Spleen (tissue), 11 donors: ENCODE measurements around the gene NUP37. TPM values are rescaled to one million over a fixed set of nuclear protein-coding genes. Genes with fewer than 3 reads are reported as not detected.

Source experiments
- DNase-seq: peaks from one replicate; pipeline ENCODE4 v3.0.0-alpha.2; 2020
- H3K27ac ChIP-seq, 8 donors: fragments of 200-600 bp; sonication (generic) in 7 of 8; 1 replicate in 4 of 8; 2 replicates in 4 of 8; pipeline versions ENCODE4 v1.5.0 to v1.8.0; 2016 to 2021; ENCODE audit warnings: inconsistent platforms in 4 of 8, mild to moderate bottlenecking in 4 of 8, moderate library complexity in 1 of 8
- H3K27me3 ChIP-seq, 7 donors: fragments of 200-600 bp; sonication (generic) in 6 of 7; replicated peaks in 1 of 7; 1 replicate in 4 of 7; 2 replicates in 3 of 7; pipeline versions ENCODE4 v1.5.0 to v1.8.0; 2016 to 2021; ENCODE audit warnings: inconsistent platforms in 3 of 7, mild to moderate bottlenecking in 1 of 7
- H3K36me3 ChIP-seq, 6 donors: fragments of 200-600 bp; sonication (generic) in 5 of 6; 1 replicate in 4 of 6; 2 replicates in 2 of 6; pipeline versions ENCODE4 v1.5.0 to v1.8.0; 2016 to 2021; ENCODE audit warnings: inconsistent platforms in 2 of 6
- H3K4me1 ChIP-seq, 6 donors: fragments of 200-600 bp; sonication (generic) in 5 of 6; 1 replicate in 3 of 6; 2 replicates in 3 of 6; pipeline versions ENCODE4 v1.5.0 to v1.8.0; 2016 to 2021; ENCODE audit warnings: inconsistent platforms in 3 of 6
- H3K4me3 ChIP-seq, 8 donors: fragments of 200-600 bp; sonication (generic) in 7 of 8; 1 replicate in 4 of 8; 2 replicates in 4 of 8; pipeline versions ENCODE4 v1.5.0 to v1.8.0; 2016 to 2021; ENCODE audit warnings: inconsistent platforms in 4 of 8, mild to moderate bottlenecking in 4 of 8, moderate library complexity in 2 of 8
- H3K9me3 ChIP-seq, 8 donors: fragments of 200-600 bp; sonication (generic) in 7 of 8; 1 replicate in 4 of 8; 2 replicates in 4 of 8; pipeline versions ENCODE4 v1.5.0 to v1.8.0; 2016 to 2021; ENCODE audit warnings: inconsistent platforms in 4 of 8
- POLR2A ChIP-seq, 3 donors: fragments of 450-650 bp; IDR thresholded peaks; one replicate each; pipeline ENCODE4 v1.5.1; 2017; ENCODE audit warnings: antibody characterized with exemption in 3 of 3, mild to moderate bottlenecking in 1 of 3
- POLR2AphosphoS5 ChIP-seq, 3 donors: sonication (generic); formaldehyde crosslinking; IDR thresholded peaks; one replicate each; pipeline ENCODE4 v1.5.1; 2017; ENCODE audit warnings: antibody characterized with exemption in 3 of 3
- WGBS, 5 donors: extraction: QIAGEN DNeasy Blood & Tissue Kit in 3 of 5; methylation state at CpG; one replicate each; pipeline versions ENCODE4 v1.1.5 to v1.1.7; 2013 to 2018; 5-methylcytosine and 5-hydroxymethylcytosine counted together
- intact Hi-C: fragments of 100-400 bp; cut with DNase I; formaldehyde crosslinking; loops from one replicate; pipeline ENCODE4 v1.15.0; 2023; ENCODE audit warnings: low total_unique reads
- polyA plus RNA-seq, 3 donors: library from polyadenylated mRNA; stranded (reverse); fragments of 200-250 nt; gene quantifications; one replicate each; pipeline ENCODE4 v1.2.1, GENCODE V29; 2013
- total RNA-seq, 7 donors: library from RNA; depleted of rRNA in 3 of 7; stranded (reverse); fragments of >200 nt in 3 of 7; fragmentation: NEBNext Ultra II Directional in 4 of 7; extraction: Animal tissue kit (Norgen Biotek cat#: 25700) in 4 of 7; gene quantifications; one replicate each; pipeline versions ENCODE4 v1.1.0 to v1.2.1, GENCODE V29; 2016 to 2021
- TF ChIP-seq, protein P1 (sequence below), 11 experiments: fragments of 200-600 bp in 7 of 11; fragments of 450-650 bp in 4 of 11; sonication (generic) in 4 of 11; IDR thresholded peaks in 8 of 11; conservative IDR thresholded peaks in 3 of 11; 1 replicate in 7 of 11; 2 replicates in 4 of 11; pipeline versions ENCODE4 v1.4.0 to v1.8.0; 2016 to 2021; ENCODE audit warnings: antibody characterized with exemption in 11 of 11, inconsistent platforms in 4 of 11, mild to moderate bottlenecking in 1 of 11
- donor health status: healthy with polysubstance abuse.
- donor health status: DM: no; HTN: no; CAD: no; lungs with moderate emphysema.
- donor health status: DM: no; HTN: no; CAD: no.
- donor health status: Bipolar disorder and iron deficiency.
- donor health status: healthy.
- donor health status: DM: no; HTN: no; CAD: no.
- donor health status: DM: yes; HTN: yes; CAD: no.

Gene NUP37
- total and polyA plus RNA-seq, 10 donors = 11.2 to 26.5 (median 18.6) TPM

DNA sequence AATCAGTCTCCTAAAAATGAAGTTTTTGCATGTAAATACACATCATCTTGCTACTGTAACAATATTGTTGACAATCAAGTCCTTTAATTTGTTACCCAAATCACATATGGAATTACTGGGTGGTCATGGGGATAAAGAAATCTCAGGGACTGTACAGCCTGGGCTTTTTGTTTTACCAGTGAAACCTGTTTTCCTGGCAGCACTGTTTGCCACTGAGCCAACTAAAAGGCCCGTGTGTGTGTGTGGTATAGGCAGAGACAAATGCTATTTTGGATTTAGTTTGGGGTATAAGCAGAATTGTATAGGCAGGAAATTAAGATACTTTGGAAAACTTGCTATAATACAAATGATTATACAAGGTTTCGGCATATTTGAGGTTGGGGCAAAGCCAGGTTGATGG, 5.7 kb downstream of the NUP37 start:
- intact Hi-C loops = loop anchor here (10.0 kb wide), 1 partner anchor 49 kb away; the partner anchor contains the start of gene WASHC3
- no peak for DNase-seq
- TF ChIP-seq, protein P1, sequence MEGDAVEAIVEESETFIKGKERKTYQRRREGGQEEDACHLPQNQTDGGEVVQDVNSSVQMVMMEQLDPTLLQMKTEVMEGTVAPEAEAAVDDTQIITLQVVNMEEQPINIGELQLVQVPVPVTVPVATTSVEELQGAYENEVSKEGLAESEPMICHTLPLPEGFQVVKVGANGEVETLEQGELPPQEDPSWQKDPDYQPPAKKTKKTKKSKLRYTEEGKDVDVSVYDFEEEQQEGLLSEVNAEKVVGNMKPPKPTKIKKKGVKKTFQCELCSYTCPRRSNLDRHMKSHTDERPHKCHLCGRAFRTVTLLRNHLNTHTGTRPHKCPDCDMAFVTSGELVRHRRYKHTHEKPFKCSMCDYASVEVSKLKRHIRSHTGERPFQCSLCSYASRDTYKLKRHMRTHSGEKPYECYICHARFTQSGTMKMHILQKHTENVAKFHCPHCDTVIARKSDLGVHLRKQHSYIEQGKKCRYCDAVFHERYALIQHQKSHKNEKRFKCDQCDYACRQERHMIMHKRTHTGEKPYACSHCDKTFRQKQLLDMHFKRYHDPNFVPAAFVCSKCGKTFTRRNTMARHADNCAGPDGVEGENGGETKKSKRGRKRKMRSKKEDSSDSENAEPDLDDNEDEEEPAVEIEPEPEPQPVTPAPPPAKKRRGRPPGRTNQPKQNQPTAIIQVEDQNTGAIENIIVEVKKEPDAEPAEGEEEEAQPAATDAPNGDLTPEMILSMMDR (IDR thresholded peaks at IDR 0.05 in 8 of 11, conservative IDR thresholded peaks at IDR 0.05 in 3 of 11) = no peak
- TF ChIP-seq POLR2AphosphoS5 (IDR thresholded peaks at IDR 0.05) (no peak), POLR2A (IDR thresholded peaks at IDR 0.05) (no peak)
- Histone ChIP-seq H3K4me1 (peaks cover 0 to 11% (median 7%) of the 10 kb centered on the region in 6 donors), H3K36me3 (peaks cover 0 to 85% (median 47%) of the 10 kb centered on the region in 6 donors), H3K9me3 (no peaks in the 10 kb centered on the region), H3K27ac (no peak overlapping the region), H3K27me3 (no peaks in the 10 kb centered on the region), H3K4me3 (no peak overlapping the region)
- 90 to 96% (median 93%) methylated on average over 2 of the region's 2 CpGs for WGBS, 5 donors

DNA sequence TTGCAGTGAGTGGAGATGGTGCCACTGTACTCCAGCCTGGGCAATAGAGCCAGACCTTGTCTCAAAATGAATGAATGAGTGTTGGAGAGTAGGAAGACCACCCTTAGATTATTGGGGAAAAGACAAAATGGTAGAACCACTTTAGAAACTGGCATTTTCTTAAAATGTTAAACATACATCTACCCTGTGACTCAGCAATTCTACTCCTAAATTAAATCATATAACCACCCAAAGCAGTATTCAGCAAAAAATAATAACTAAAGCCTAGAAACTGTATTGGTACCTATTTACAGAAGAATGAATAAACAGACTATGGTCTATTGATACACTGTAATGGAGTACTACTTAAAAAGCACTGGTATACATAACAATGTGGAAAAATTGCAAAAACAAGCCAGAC, 9.1 kb downstream of the NUP37 start:
- Histone ChIP-seq H3K27me3 (no peaks in the 10 kb centered on the region), H3K4me1 (no peaks in the 10 kb centered on the region), H3K4me3 (no peak overlapping the region), H3K27ac (no peak overlapping the region), H3K9me3 (peaks cover 0 to 10% (median 3%) of the 10 kb centered on the region in 8 donors), H3K36me3 (peaks cover 0 to 93% (median 55%) of the 10 kb centered on the region in 6 donors)
- DNase-seq = no peak
- TF ChIP-seq POLR2AphosphoS5 (IDR thresholded peaks at IDR 0.05) = no peak
- TF ChIP-seq, protein P1 (IDR thresholded peaks at IDR 0.05 in 8 of 11, conservative IDR thresholded peaks at IDR 0.05 in 3 of 11) = no peak
- TF ChIP-seq POLR2A (IDR thresholded peaks at IDR 0.05) = no peak
- intact Hi-C loops = loop anchor here (10.0 kb wide), 1 partner anchor 46 kb away; the partner anchor contains the start of gene WASHC3

DNA sequence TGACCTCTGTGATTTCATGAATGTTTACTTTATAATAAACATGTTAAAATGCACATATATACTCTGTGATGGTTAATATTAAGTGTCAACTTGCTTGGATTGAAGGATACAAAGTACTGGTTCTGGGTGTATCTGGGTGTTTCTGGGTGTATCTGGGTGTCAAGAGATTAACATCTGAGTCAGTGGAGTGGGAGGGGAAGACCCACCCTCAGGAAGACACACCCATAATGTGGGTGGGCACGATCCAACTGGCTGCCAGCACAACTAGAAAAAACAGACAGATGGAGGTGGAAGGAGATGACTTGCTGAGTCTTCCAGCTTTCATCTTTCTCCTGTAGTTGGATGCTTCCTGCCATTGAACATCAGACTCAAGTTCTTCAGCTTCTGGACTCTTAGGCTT, 11.9 kb downstream of the NUP37 start:
- no peak for TF ChIP-seq POLR2A (IDR thresholded peaks at IDR 0.05)
- TF ChIP-seq POLR2AphosphoS5 (IDR thresholded peaks at IDR 0.05) = no peak
- TF ChIP-seq, protein P1 (IDR thresholded peaks at IDR 0.05 in 8 of 11, conservative IDR thresholded peaks at IDR 0.05 in 3 of 11) = no peak

DNA sequence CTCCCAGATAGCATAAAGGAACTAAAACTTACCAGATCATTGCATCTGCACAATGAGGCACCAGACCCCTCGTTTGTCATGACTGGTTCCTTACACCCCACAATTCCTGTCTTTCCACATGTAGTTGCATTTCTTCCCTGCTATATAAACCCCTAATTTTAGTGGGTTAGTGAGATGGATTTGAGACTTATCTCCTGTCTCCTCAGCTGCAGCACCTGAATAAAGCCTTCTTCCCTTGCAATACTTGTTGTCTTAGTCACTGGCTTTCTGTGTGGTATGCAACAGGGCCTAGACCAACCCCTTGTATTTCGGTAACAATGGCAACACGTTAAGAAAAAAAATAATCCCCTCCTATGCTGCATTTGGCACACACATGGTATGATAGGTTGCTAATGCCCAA, 13.0 kb downstream of the NUP37 start:
- 92 to 99% (median 95%) methylated on average over 3 of the region's 3 CpGs for WGBS, 5 donors
- no peak overlapping the region for H3K27ac ChIP-seq
- peaks cover 0 to 17% (median 7%) of the 10 kb centered on the region in 8 donors for H3K9me3 ChIP-seq
- no peaks in the 10 kb centered on the region for H3K4me1 ChIP-seq
- DNase-seq = no peak
- H3K36me3 ChIP-seq = peaks cover 0 to 97% (median 54%) of the 10 kb centered on the region in 6 donors
- no peak for TF ChIP-seq POLR2AphosphoS5 (IDR thresholded peaks at IDR 0.05)
- no peaks in the 10 kb centered on the region for H3K27me3 ChIP-seq
- intact Hi-C loops = no loop called here
- no peak overlapping the region for H3K4me3 ChIP-seq

More for the DNA sequence above, 11.9 kb downstream of the NUP37 start:
- H3K4me3 ChIP-seq = no peak overlapping the region
- no peaks in the 10 kb centered on the region for H3K27me3 ChIP-seq
- H3K36me3 ChIP-seq = peaks cover 0 to 98% (median 56%) of the 10 kb centered on the region in 6 donors
- WGBS, 5 donors = 73 to 95% (median 86%) methylated on average over 1 of the region's 1 CpG
- H3K4me1 ChIP-seq = no peaks in the 10 kb centered on the region
- intact Hi-C loops = no loop called here
- no peak overlapping the region for H3K27ac ChIP-seq
- no peak for DNase-seq
- peaks cover 0 to 17% (median 7%) of the 10 kb centered on the region in 8 donors for H3K9me3 ChIP-seq
